Measurements from ENCODE around the gene STX3. TPM values are rescaled to one million over a fixed set of nuclear protein-coding genes. Genes with fewer than 3 reads are reported as not detected.

Gene STX3
- 62.4 and 102 TPM in 2 replicates for total RNA-seq

DNA sequence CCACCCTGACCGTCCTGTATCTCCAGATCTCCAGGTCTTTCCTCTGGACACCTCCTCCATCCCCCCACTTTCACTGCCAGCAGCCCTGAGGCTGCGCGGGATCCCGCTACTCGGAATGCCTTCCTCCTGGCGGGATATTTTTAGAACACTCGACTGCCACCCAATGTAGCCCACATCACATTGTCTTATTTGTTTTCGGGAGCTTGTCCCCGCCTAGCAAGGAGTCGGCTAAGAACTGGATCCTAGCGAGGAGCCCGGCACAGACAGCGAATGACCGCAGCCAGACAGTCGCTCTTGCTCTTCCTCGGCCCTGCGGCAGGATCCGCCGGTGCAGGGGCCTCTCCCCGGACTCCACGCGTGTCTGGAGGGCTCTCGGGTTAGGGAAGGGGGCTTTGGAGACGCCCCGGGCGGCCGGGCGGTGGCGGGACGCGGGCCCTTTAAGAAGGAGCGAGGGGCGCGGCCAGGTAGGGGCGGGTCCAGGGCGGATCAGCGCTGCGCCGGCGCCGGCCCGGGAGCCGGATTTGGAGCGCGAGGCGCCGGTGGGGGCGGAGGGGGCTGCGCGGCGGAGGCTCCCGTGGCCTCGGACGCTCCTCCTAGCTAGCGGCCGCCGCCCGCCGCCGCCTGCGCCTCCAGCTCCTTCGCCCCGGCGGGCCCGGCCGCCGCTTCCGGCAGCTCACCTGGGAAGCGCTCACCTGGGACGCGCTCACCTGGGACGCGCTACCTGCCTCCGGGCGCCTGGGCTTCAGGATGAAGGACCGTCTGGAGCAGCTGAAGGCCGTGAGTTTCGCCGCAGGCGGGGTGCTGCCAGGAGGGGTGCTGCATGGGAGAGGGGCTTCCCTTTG, at the start of gene STX3:
STX3 (plus strand) TSS at position 518 of the 842 bp plus-strand sequence; CDS start at position 748, 230 bp downstream.
- DNase-seq (ENCODE audit: low read depth in 2 of 2) = peak in 1 of 2 donors; percentile 77

DNA sequence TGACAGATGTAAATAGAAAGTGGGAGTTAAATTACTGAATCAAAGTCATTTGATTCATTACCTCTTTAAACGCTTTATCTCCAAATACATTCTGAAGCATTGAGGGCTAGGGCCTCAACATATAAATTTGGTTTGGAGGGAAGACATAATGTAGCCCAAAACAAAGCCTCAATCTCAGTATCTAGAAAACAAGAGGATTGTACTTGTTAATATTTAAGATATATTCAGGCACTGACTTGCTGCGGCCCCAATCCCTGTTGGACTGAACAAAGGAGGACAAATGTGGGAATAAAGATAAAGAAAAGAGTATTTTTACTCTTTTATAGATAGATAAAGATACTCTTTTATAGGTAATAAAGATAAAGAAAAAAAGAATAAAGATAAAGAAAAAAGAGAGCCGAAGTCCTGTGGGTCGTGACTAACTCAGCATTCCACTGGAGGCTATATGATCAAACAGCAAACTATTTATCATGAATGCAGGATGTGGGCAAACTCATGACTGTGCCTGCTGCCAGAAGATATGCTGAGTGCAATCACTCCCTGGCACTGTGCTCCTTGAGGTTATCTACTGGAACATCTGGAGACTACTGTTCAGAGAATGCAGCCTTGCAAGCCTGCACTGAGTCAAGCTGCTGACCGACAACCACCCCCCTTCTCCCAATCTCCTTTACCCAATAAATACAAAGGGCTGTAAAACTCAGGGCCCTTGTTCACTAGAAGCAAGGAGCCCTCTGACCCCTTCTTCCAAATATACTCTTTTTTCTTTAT, 48.5 kb upstream of the STX3 start:
- DNase-seq (ENCODE audit: low read depth in 2 of 2) = peak in 1 of 2 donors; percentile 70

DNA sequence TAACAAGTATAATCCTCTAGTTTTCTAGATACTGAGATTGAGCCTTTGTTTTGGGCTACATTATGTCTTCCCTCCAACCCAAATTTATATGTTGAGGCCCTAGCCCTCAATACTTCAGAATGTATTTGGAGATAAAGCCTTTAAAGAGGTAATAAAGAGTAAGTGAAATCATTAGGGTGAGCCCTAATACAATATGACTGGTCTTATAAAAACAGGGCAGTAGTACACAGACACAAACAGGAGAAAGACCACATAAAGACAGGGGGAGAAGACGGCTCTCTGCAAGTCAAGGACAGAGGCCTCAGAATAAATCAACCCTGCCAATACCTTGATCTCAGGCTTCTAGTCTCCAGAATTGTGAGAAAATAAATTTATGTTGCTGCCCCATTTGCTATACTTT, 47.8 kb upstream of the STX3 start:
- no peak for DNase-seq (ENCODE audit: low read depth in 2 of 2)

DNA sequence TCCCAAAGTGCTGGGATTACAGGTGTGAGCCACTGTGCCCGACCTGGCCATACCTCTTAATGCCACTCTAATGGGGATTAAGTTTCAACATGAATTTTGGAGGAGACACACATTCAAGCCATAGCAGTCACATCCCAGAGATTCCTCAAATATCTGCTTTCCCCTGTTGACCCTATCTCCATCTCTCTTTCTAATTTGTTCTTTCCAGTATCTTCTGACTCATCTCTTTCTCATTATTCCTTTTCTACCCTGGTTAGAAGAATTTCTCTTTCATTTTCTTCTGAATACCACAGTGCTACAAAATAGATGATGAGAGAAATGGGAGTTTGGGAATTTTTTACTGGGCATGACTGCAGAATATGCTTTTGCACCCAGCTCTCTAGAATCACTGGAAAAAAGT, 46.6 kb upstream of the STX3 start:
- DNase-seq (ENCODE audit: low read depth in 2 of 2) = no peak

DNA sequence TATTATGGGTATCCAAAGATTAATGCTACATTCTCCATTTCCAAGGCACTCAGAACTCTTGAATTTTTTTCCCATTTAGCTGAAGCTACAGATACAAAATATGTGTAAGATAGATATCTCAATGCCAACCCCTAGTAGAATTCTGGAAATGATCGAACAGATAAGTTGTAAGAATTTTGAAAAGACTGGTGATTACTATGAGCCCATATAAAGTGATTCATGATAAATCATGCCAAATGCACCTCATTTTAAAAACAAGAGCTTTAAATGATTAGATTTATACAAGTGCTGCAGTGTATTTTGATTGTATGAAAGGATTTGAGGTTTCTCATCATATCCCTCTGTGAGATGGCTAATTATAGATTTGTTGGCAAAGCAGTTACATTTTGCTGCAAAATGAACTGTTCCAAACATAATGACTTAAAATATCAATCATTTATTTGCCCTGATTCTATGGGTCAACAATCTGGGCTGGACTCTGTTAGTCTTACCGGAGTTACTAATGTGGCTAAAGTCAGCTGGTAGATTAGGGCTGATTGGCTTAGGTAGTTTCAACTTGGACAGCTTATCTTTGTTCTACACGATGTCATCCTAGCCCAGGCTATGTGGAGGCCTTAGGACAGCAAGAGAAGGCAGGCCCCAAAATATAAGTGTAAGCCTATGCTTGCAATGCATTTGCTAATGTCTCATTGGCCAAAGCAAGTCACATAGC, 44.9 kb upstream of the STX3 start:
- DNase-seq (ENCODE audit: low read depth in 2 of 2) = no peak

DNA sequence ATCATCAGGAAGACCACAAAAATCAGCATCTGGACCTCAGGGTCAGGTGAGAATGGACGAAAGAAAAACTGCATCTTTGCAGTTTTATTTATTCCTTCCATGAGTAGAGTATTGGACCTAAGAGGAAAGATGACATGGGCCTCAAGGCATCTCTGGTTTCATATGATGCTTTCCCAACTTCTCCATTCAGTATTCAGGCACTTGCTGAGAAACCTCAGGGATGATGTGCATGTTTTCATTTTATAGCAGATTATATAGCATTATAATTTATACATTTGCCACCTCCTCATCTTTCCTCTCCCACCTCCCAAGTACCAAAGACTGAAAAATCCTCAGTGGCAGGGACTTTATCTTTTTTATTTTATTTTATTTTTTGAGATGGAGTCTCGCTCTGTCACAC, 41.4 kb upstream of the STX3 start, which contains the start of gene OR10V1:
OR10V1 (minus strand) TSS at position 101 of the 400 bp plus-strand sequence; CDS start at position 101, 0 bp downstream.
- DNase-seq (ENCODE audit: low read depth in 2 of 2) = no peak

DNA sequence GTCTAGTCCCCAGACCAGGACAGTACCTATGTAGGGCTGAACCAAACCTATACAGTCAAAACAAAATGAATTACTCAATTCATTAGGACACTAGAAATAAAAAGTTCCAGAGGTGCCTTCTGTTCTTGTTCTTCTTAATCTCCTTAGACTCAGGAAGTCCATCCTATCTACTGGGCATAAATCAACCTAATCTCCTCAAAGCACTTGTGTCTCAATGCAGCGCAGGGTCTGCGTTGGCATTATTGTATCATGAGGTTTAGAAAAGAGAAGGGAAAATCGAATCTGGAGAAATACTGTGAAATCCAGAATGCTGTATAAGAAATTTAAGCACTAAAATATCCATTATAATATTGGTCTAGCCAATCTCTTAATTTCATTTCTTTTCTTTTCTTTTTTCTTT, 39.1 kb upstream of the STX3 start:
- DNase-seq (ENCODE audit: low read depth in 2 of 2) = no peak

DNA sequence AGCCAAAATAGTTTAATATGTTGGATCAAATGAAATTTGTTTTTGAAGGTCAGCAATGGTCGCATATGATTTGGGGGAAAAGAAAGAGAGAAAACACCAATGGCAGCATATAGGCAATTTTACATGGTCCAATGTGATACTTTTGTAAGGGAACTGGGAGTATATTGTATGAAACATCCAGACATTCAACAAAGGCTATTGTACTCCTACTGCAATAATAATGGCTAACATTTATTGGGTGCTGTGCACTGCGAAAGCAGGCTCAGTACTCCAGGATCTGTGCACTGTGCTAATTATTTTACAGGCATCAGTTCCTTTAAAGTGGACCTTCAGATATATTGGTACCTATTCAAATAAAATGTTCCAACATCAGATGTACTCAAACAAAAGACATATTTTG, 35.6 kb upstream of the STX3 start:
- no peak for DNase-seq (ENCODE audit: low read depth in 2 of 2)

DNA sequence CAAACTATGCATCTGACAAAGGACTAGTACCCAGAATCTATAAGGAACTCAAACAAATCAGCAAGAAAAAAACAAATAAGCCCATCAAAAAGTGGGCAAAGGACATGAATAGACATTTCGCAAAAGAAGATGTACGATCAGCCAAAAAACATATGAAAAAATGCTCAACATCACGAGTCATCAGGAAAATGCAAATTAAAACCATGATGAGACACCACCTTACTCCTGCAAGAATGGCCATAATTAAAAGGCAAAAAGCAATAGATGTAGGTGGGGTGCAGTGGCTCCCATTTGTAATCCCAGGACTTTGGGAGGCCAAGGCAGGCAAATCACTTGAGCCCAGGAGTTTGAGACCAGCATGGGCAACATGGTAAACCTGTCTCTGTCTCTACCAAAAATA, 31.1 kb upstream of the STX3 start:
- DNase-seq (ENCODE audit: low read depth in 2 of 2) = no peak

DNA sequence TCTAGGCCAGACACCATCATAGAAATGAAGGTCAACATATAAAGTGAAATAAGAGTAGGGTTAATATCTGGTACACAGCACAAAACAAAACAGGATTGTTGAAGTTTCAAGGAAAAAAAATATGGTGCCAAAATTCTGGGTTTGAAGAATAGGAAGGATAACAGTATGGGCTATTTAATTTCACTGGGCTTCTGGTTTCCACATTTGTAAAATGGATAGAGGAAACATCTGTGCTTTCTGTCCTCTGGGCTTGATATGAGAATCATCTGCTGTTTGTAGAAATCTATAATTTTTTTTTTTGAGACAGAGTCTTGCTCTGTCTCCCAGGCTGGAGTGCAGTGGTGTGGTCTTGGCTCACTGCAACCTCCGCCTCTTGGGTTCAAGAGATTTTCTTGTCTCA, 27.8 kb upstream of the STX3 start:
- no peak for DNase-seq (ENCODE audit: low read depth in 2 of 2)

DNA sequence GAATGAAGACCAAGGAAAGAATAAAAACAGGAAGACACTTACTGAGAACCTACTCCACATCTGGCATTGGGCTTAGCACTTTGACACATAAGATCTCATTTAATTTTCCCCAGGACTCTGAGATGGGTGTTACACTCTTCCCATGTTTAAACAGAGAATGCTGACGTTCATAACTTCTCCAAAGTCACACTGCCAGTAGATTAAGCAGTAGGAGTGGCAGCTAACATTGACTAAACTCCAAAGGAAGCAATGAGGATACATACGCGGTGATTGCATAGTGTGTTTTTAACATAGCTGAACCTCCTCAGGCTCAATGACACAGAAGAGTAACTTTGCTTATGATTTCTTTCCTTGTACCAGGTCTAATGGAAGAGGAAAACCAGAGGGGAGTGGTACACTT, 27.0 kb upstream of the STX3 start:
- DNase-seq (ENCODE audit: low read depth in 2 of 2) = no peak

DNA sequence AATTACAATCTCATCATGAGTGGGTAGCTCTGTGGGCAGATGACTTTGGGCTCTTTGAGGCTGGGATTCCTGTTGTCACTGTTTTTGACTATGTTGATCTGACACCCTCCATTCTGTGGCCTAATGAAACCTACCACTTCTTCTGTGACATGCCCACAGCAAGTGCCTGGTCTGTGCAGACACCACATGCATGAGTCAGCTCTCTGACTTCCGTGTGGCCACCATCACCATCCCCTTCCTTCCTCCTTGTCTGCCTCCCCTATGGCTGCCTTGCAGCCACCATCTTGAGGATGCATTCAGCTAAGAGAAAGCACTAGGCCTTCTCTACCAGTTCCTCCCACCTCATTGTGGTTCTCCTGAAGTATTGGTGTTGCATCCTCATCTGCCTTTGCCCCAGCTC, 26.3 kb upstream of the STX3 start:
- no peak for DNase-seq (ENCODE audit: low read depth in 2 of 2)

DNA sequence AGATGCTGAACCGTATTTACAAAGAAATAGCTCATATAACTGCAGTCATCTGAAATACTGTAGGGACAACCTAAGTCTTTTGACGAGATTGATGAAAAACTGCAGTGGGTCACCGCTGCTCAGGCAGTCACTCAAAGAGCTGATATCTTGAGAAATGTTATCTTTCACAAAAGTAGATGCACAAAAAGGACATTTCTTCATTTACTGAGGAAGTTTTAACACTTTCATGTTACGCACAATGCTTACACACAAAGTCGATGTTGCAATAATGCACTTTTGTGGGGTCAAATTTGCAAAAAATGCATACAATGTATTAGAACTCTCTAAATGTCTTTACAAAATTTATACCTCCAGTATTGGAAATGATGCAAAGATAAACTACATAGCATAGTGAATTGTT, 25.3 kb upstream of the STX3 start:
- no peak for DNase-seq (ENCODE audit: low read depth in 2 of 2)

DNA sequence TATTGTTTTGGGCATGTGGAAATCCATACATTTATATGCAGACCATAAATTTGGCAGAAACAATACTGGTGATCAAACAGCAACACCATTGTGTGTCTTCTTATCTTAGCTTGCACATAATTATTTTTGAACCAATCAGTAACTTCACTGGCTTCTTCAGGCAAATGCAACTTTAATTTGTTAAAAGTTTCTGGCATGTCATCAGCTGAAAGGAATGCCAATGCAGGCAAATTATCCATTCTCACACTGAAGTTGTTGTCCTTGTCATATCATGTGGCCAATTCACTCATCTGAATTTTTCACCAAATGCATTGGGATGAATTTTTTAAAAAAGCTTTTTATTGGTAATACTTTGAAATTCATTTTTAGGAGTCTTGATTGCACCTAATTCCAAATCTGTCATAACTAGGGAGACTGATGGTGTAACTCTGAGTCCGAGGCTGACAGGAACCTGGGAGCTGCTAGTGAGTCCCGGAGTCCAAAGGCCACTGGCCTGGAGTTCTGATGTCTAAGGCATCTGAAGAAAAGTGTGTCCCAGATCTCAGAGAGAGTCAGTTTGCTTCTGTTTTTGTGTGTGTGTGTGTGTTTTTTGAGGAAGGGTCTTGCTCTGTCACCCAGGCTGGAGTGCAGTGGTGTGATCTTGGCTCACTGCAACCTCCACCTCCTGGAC, 24.1 kb upstream of the STX3 start:
- no peak for DNase-seq (ENCODE audit: low read depth in 2 of 2)

DNA sequence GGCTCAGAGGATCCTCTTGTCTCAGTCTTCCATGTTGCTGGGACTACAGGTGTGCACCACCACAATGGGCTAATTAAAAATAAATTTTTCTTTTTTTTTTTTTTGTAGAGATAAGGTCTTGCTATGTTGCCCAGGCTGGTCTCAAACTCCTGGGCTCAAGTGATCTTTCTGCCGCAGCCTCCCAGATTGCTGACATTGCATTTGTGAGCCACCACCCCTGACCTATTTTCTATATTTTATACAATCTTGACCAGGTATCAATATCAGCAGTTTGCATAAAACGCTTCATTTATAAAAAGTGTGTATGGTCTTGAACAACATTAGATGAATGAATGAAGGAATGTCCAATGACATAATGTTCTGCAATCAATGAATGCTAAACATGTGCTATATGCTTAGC, 9.1 kb upstream of the STX3 start:
- DNase-seq (ENCODE audit: low read depth in 2 of 2) = no peak

DNA sequence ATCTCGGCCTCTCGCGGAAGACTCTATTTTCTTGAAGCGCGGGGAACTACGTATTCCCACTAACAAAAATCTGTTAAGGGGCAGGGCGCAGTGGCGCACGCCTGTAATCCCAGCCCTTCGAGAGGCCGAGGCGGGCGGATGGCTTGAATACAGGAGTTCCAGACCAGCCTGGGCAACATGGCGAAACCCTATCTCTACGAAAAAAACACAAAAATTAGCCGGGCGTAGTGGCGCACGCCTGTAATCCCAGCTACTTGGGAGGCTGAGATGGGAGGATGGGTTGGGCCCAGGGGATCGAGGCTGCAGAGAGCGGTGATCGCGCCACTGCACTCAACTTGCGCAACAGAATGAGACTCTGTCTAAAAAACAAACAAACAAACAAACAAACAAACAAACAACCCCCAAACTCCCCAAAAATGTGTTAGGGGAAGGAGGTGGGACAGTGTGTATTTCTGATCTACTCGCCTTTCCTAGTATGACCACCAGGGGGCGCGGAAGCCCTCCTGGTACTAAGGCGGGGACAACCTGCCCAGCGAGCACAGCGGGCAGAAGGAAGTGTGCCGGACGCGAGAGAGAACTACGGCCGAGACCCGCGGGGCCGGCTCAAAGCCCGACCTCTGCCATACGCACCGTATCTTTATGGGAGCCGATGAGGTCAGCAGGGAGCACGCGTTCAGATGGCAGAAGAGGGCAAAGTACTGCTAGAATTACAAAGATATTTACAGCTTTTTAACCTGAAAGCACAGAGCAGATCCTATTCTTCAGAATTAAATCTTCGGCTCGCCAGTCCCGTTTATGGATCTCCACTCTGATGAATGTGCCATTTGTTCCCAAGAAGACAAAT, 1.3 kb upstream of the STX3 start:
- peak; percentile 64 to 83 for DNase-seq (ENCODE audit: low read depth in 2 of 2)

DNA sequence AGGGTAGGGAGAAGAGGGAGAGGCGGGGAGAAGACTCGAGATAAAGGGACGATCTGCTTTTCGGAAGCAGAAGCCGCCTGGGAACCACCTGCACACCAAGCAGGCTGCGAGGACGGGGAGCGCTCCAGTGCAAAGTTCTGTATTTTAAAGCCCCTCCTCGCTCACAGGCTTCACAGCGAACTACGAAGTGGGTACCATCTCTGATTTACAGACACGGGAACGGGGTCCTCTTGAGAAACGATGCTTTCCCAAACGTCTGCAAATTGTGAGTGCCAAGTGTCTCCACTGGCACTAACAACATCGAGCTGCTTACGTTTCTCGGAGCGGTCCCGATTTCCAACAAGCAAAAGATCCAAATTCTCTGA, 700 bp upstream of the STX3 start:
- peak in 1 of 2 donors; percentile 37 for DNase-seq (ENCODE audit: low read depth in 2 of 2)

DNA sequence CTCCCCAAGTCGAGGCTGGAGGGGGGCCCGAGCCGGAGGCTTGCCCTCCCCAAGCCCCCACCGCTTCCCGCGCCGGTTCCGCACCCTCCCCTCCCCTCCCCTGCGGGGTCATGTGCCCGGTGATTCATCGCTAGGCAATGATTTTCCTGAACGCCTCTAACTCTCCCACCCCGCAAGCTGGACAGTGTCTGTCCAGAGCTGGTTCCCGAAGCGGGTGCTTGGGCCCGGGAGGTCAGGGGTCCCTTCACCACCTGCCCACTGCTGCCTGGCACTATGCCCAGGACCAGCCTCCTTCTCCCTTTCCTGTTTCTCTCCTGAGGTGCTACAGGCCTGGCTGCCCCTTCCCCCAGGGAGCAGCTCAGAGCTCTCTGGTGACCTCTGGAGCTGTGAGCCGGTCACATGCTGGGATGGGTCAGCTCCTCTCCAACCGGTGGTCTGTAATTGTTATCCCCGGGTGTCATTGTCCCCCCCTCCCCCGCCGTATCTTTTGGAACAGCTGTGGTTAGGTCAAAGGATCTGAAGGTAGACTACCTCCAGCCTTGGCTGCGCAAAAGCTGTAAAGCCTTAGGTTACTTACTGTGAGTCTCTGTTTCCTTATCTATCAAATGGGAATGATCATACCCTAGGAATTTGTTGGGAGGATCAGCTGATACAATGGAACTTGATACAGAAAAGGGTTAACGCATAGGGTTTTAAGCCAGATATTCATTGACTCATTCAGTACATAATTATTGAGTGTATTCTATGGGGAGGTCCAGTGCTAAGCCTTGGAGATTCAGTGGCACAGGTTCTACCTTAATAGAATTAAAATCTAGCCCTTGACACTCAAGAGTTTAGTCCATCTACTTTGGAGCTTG, 753 bp downstream of the STX3 start:
- peak; percentile 60 to 91 for DNase-seq (ENCODE audit: low read depth in 2 of 2)

DNA sequence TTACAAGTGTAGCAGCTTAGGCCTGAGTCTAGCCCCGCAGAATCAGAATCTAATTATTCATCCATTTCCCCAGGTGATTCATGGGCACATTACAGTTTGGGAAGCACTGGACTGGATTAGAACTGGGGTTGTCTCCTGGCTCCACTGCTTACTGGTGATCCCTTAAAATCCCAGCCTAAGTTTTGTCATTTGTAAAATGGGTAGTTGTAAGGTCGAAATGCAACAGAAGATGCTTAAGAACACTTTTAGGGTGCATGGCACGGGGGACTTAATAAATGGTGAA, 1.3 kb downstream of the STX3 start:
- DNase-seq (ENCODE audit: low read depth in 2 of 2) = peak in 1 of 2 donors; percentile 46

DNA sequence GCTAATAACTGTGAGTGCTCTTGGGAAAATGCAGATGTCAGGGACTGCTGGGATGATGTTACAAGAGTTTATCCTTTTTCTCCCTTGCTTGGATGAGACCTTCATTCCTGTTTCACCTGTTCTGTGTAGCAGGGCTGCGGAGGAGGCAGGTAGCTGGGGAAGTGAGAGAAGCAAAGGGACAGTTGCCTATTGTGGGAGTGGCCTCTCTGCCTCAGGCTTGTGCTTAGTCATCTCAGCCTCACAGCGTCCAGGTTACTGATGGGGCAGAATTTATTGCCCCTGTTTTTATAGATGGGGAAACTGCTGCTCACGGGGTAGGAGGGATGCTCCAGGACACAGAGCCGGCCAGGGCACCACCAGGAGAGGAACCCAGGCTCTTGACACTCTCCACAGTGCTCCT, 1.7 kb downstream of the STX3 start:
- peak in 1 of 2 donors; percentile 52 for DNase-seq (ENCODE audit: low read depth in 2 of 2)

All from dermis microvascular lymphatic vessel endothelial cell (primary cell).